Thyroid gland (tissue), 4 donors: ENCODE results near the gene HNRNPDL.

ENCODE experiments used
- CTCF ChIP-seq, 6 experiments: fragments of 200-600 bp in 3 of 6; fragments of 450-650 bp in 3 of 6; sonication (generic) in 3 of 6; IDR thresholded peaks; one replicate each; pipeline ENCODE4 v1.5.1; 2016 to 2019; ENCODE audit warnings: antibody characterized with exemption in 6 of 6, mild to moderate bottlenecking in 2 of 6, inconsistent platforms in 1 of 6, moderate library complexity in 1 of 6
- POLR2A ChIP-seq, 2 donors: fragments of 450-650 bp; IDR thresholded peaks; one replicate each; pipeline ENCODE4 v1.6.1; 2017; ENCODE audit warnings: antibody characterized with exemption in 2 of 2, mild to moderate bottlenecking in 2 of 2, moderate library complexity in 1 of 2

- TF ChIP-seq CTCF (IDR thresholded peaks at IDR 0.05) (no peak), POLR2A (IDR thresholded peaks at IDR 0.05) (no peak)
These were observed 32.7 kb downstream of the HNRNPDL start for GRCh38 chr4:82397527-82397926.
